H9 (cell line): ENCODE measurements around the gene POP4. TPM values are rescaled to one million over a fixed set of nuclear protein-coding genes. Genes with fewer than 3 reads are reported as not detected.

Experiments
- DNase-seq: peaks from one replicate; pipeline ENCODE4 v3.0.0-alpha.2; 2017
- H2AFZ ChIP-seq: one replicate; pipeline ENCODE4 v1.6.1; 2013; ENCODE audit warnings: mild to moderate bottlenecking, low read length, control low read depth, moderate library complexity
- H2AK5ac ChIP-seq: 2 replicates; pipeline ENCODE4 v1.6.1; 2013; ENCODE audit warnings: low read length, control low read depth, mixed read lengths; ENCODE audit not compliant: insufficient read length
- H2BK120ac ChIP-seq: one replicate; pipeline ENCODE4 v1.6.1; 2013; ENCODE audit warnings: low read depth, mild to moderate bottlenecking, low read length, control low read depth, inconsistent platforms; ENCODE audit not compliant: poor library complexity, severe bottlenecking
- H2BK12ac ChIP-seq: 2 replicates; pipeline ENCODE4 v1.6.1; 2013; ENCODE audit warnings: low read length, control low read depth, mixed read lengths, low read depth; ENCODE audit not compliant: insufficient read length
- H2BK15ac ChIP-seq: 2 replicates; pipeline ENCODE4 v1.6.1; 2013; ENCODE audit warnings: low read depth, low read length, control low read depth
- H2BK20ac ChIP-seq: one replicate; pipeline ENCODE4 v1.6.1; 2013; ENCODE audit warnings: low read depth, mild to moderate bottlenecking, low read length, control low read depth, inconsistent platforms; ENCODE audit not compliant: poor library complexity, severe bottlenecking
- H2BK5ac ChIP-seq: 2 replicates; pipeline ENCODE4 v1.6.1; 2013; ENCODE audit warnings: low read length, control low read depth, mixed read lengths; ENCODE audit not compliant: insufficient read length
- H3K14ac ChIP-seq: 2 replicates; pipeline ENCODE4 v1.6.1; 2013; ENCODE audit warnings: low read length, control low read depth; ENCODE audit not compliant: insufficient read depth
- H3K18ac ChIP-seq: 2 replicates; pipeline ENCODE4 v1.6.1; 2013; ENCODE audit warnings: low read depth, mild to moderate bottlenecking, mixed read lengths, low read length, control low read depth; ENCODE audit not compliant: insufficient read length
- H3K23ac ChIP-seq: 2 replicates; pipeline ENCODE4 v1.6.1; 2013; ENCODE audit warnings: low read length, control low read depth, mixed read lengths, low read depth; ENCODE audit not compliant: insufficient read length
- H3K23me2 ChIP-seq: 2 replicates; pipeline ENCODE4 v1.6.1; 2013; ENCODE audit warnings: low read depth, mild to moderate bottlenecking, mixed read lengths, low read length, control low read depth; ENCODE audit not compliant: insufficient read length, poor library complexity, severe bottlenecking
- H3K27ac ChIP-seq: 2 replicates; pipeline ENCODE4 v1.5.1; 2013; ENCODE audit warnings: low read length, control low read depth, mixed read lengths, low read depth; ENCODE audit not compliant: insufficient read length
- H3K27me3 ChIP-seq: 2 replicates; pipeline ENCODE4 v1.6.1; 2013; ENCODE audit warnings: low read length, control low read depth, inconsistent platforms; ENCODE audit not compliant: insufficient read depth
- H3K4ac ChIP-seq: 2 replicates; pipeline ENCODE4 v1.6.1; 2013; ENCODE audit warnings: low read depth, mild to moderate bottlenecking, control low read depth, inconsistent platforms, low read length, moderate library complexity
- H3K4me1 ChIP-seq: 2 replicates; pipeline ENCODE4 v1.6.1; 2013; ENCODE audit warnings: low read length, control low read depth, inconsistent platforms; ENCODE audit not compliant: insufficient read depth
- H3K4me2 ChIP-seq: 2 replicates; pipeline ENCODE4 v1.6.1; 2013; ENCODE audit warnings: low read length, control low read depth, mixed read lengths; ENCODE audit not compliant: insufficient read length, insufficient read depth
- H3K56ac ChIP-seq: 2 replicates; pipeline ENCODE4 v1.6.1; 2013; ENCODE audit warnings: low read depth, mild to moderate bottlenecking, mixed read lengths, low read length, control low read depth; ENCODE audit not compliant: insufficient read length
- H3K79me1 ChIP-seq: 2 replicates; pipeline ENCODE4 v1.6.1; 2013; ENCODE audit warnings: low read depth, mild to moderate bottlenecking, moderate library complexity, low read length, control low read depth, inconsistent platforms; ENCODE audit not compliant: insufficient read depth, poor library complexity, severe bottlenecking
- H3K79me2 ChIP-seq: 2 replicates; pipeline ENCODE4 v1.6.1; 2013; ENCODE audit warnings: low read length, control low read depth, inconsistent platforms; ENCODE audit not compliant: insufficient read depth
- H3K9ac ChIP-seq: 2 replicates; pipeline ENCODE4 v1.6.1; 2013; ENCODE audit warnings: low read length, control low read depth, mixed read lengths; ENCODE audit not compliant: insufficient read length; ENCODE audit errors: extremely low read depth
- H3K9me3 ChIP-seq: one replicate; pipeline ENCODE4 v1.6.1; 2013; ENCODE audit warnings: low read depth, low read length, inconsistent platforms; ENCODE audit not compliant: control insufficient read depth
- H3T11ph ChIP-seq: one replicate; pipeline ENCODE4 v1.6.1; 2013; ENCODE audit warnings: mild to moderate bottlenecking, low read length, control low read depth, inconsistent platforms
- H4K20me1 ChIP-seq: one replicate; pipeline ENCODE4 v1.6.1; 2013; ENCODE audit not compliant: control insufficient read depth, insufficient read length, insufficient read depth
- H4K5ac ChIP-seq: 2 replicates; pipeline ENCODE4 v1.6.1; 2013; ENCODE audit warnings: low read depth, mild to moderate bottlenecking, mixed read lengths, low read length, control low read depth; ENCODE audit not compliant: insufficient read length
- H4K8ac ChIP-seq: replicated peaks from 2 replicates; pipeline ENCODE4 v1.6.1; 2013; ENCODE audit warnings: low read length, control low read depth, mixed read lengths, low read depth; ENCODE audit not compliant: insufficient read length
- H4K91ac ChIP-seq: 2 replicates; pipeline ENCODE4 v1.6.1; 2013; ENCODE audit warnings: low read depth, mild to moderate bottlenecking, moderate library complexity, mixed read lengths, low read length, control low read depth; ENCODE audit not compliant: insufficient read length
- H3K27ac Mint-ChIP-seq, 3 experiments: 2 replicates in 2 of 3; 3 replicates in 1 of 3; pipeline ENCODE4 v1.8.0; 2020 to 2021; ENCODE audit warnings: mixed read lengths in 3 of 3, mild to moderate bottlenecking in 1 of 3, moderate library complexity in 1 of 3
- H3K27me3 Mint-ChIP-seq: 2 replicates; pipeline ENCODE4 v1.8.0; 2021; ENCODE audit warnings: low read depth, mild to moderate bottlenecking, moderate library complexity, mixed read lengths
- H3K36me3 Mint-ChIP-seq, 3 experiments: 2 replicates in 2 of 3; 3 replicates in 1 of 3; pipeline ENCODE4 v1.8.0; 2020 to 2021; ENCODE audit warnings: low read depth in 3 of 3, mixed read lengths in 3 of 3; ENCODE audit not compliant: insufficient read depth in 1 of 3
- H3K4me1 Mint-ChIP-seq, 2 experiments: 2 replicates each; pipeline ENCODE4 v1.8.0; 2020; ENCODE audit warnings: mixed read lengths in 2 of 2
- H3K4me3 Mint-ChIP-seq, 2 experiments: 2 replicates in 1 of 2; 3 replicates in 1 of 2; pipeline ENCODE4 v1.8.0; 2020 to 2021; ENCODE audit warnings: mild to moderate bottlenecking in 2 of 2, mixed read lengths in 2 of 2, moderate library complexity in 1 of 2
- H3K9me3 Mint-ChIP-seq, 2 experiments: 2 replicates in 1 of 2; 3 replicates in 1 of 2; pipeline ENCODE4 v1.8.0; 2020; ENCODE audit warnings: mild to moderate bottlenecking in 2 of 2, mixed read lengths in 2 of 2, moderate library complexity in 1 of 2
- CTCF ChIP-seq: fragments of 200-600 bp; sonication (generic); conservative IDR thresholded peaks from 3 replicates; pipeline ENCODE4 v1.8.0; 2021; ENCODE audit warnings: antibody characterized with exemption, mild to moderate bottlenecking
- WGBS: extraction: QIAGEN DNeasy Blood & Tissue Kit; methylation state at CpG from one replicate; pipeline ENCODE4 v1.1.7; 2013; ENCODE audit warnings: missing lambda C conversion rate, low lambda C conversion rate, mixed read lengths; ENCODE audit not compliant: insufficient read length; ENCODE audit errors: extremely low coverage; 5-methylcytosine and 5-hydroxymethylcytosine counted together
- total RNA-seq: library from RNA; stranded (reverse); gene quantifications from 2 replicates; pipeline ENCODE4 v1.2.1, GENCODE V29; 2021

The POP4 gene
- total RNA-seq, 1 experiment from 2014 or later: 51.4 TPM

- no peaks in the 10 kb centered on the region for H3K23me2 ChIP-seq
- H2BK20ac ChIP-seq: no peak overlapping the region
- H3K27me3 Mint-ChIP-seq: peaks cover 58% of the 10 kb centered on the region
- H2AFZ ChIP-seq: no peak overlapping the region
- H4K91ac ChIP-seq: no peak overlapping the region
- TF ChIP-seq CTCF: no peak
- peaks cover 3% of the 10 kb centered on the region; the same call in 1 of the 2 replicates for H3K4me1 ChIP-seq
- no peak overlapping the region for H3K56ac ChIP-seq
- H3K4me3 Mint-ChIP-seq: no peak overlapping the region
- H3K9me3 ChIP-seq: no peaks in the 10 kb centered on the region
- no peak overlapping the region for H3K27ac ChIP-seq
- no peak overlapping the region for H2BK5ac ChIP-seq
- no peak overlapping the region for H3K4me2 ChIP-seq
- no peak overlapping the region for H2BK15ac ChIP-seq
- H2BK120ac ChIP-seq: no peak overlapping the region
- DNase-seq: no peak
- no peak overlapping the region for H3K23ac ChIP-seq
- no peak overlapping the region for H3T11ph ChIP-seq
- no peaks in the 10 kb centered on the region for H3K9me3 Mint-ChIP-seq
- H4K8ac ChIP-seq: no peak overlapping the region
- H3K4ac ChIP-seq: no peak overlapping the region
- no peak overlapping the region for H3K18ac ChIP-seq
- H3K14ac ChIP-seq: no peak overlapping the region
- peaks cover 29 to 30% of the 10 kb centered on the region in 2 experiments for H3K4me1 Mint-ChIP-seq
- no peaks in the 10 kb centered on the region for H3K36me3 Mint-ChIP-seq
- no peak overlapping the region for H3K27ac Mint-ChIP-seq
- no peak overlapping the region for H2AK5ac ChIP-seq
- no CpG with 5 or more reads among the region's 3 CpGs for WGBS
- no peaks in the 10 kb centered on the region for H3K79me2 ChIP-seq
- H3K79me1 ChIP-seq: no peaks in the 10 kb centered on the region
- H3K27me3 ChIP-seq: no peaks in the 10 kb centered on the region
- H3K9ac ChIP-seq: no peak overlapping the region
- H4K20me1 ChIP-seq: no peaks in the 10 kb centered on the region
- no peak overlapping the region for H2BK12ac ChIP-seq
- no peak overlapping the region for H4K5ac ChIP-seq
These were observed 7.6 kb upstream of the POP4 start for GRCh38 chr19:29598496-29598895.
